Activated naive CD8-positive, alpha-beta T cell treated with anti-CD3 and anti-CD28 coated beads, Interleukin-2, amount 10 ng/mL, durations not matched to agents 7 days and 5 days (primary cell): ENCODE data around the gene CD72. TPM values are rescaled to one million over a fixed set of nuclear protein-coding genes. Genes with fewer than 3 reads are reported as not detected.
"Not testable (repeated sequence)": the region's sequence is repeated elsewhere in the genome, so short reads cannot be mapped to it uniquely, and the experiment has no call there.

Experiments
- ATAC-seq: fragments of 150-1000 bp; cut with Tn5 transposase; one replicate; pipeline ENCODE4 v1.10.0; 2021; ENCODE audit warnings: low read depth, moderate library complexity
- POLR2A ChIA-PET: fragments of 350-600 bp; sonication (Branson Sonifier 250); formaldehyde crosslinking; loops from one replicate; lab custom pipeline; 2021; ENCODE audit warnings: antibody characterized with exemption; lab: Charles Lee
- DNase-seq: peaks from one replicate; pipeline ENCODE4 v3.0.0; 2021
- H3K27ac Mint-ChIP-seq: one replicate; pipeline ENCODE4 v1.8.0; 2022; ENCODE audit warnings: mild to moderate bottlenecking, mixed read lengths
- H3K27me3 Mint-ChIP-seq: one replicate; pipeline ENCODE4 v1.8.0; 2022; ENCODE audit warnings: mild to moderate bottlenecking, moderate library complexity, mixed read lengths
- H3K36me3 Mint-ChIP-seq: one replicate; pipeline ENCODE4 v1.8.0; 2021; ENCODE audit warnings: mild to moderate bottlenecking, mixed read lengths
- H3K4me1 Mint-ChIP-seq: one replicate; pipeline ENCODE4 v1.8.0; 2021; ENCODE audit warnings: mixed read lengths
- H3K4me3 Mint-ChIP-seq: one replicate; pipeline ENCODE4 v1.8.0; 2022; ENCODE audit warnings: mild to moderate bottlenecking, moderate library complexity, mixed read lengths
- H3K9me3 Mint-ChIP-seq: one replicate; pipeline ENCODE4 v1.8.0; 2021; ENCODE audit warnings: mixed read lengths
- total RNA-seq, 2 experiments: library from RNA; stranded (reverse); gene quantifications; one replicate each; pipeline ENCODE4 v1.2.3, GENCODE V29; 2021

CD72 gene
- total RNA-seq, 2 experiments from 2014 or later, result 15.3 to 18.4 TPM

DNA sequence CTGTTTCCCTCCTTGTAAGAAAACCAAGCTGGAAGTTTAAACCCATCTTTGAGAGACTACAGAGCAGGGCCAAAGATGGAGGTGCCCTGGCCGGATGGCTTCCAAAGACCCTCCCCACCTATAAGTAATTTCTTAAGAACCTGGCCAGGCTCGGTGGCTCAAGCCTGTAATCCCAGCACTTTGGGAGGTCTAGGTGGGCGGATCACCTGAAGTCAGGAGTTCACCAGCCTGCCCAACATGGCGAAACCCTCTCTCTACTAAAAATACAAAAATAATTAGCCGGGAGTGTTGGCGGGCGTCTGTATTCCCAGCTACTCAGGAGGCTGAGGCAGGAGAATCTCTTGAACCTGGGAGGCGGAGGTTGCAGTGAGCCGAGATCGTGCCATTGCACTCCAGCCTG is 27.5 kb upstream of the CD72 start:
- Mint-ChIP-seq H3K36me3 (peaks cover 37% of the 10 kb centered on the region), H3K27ac (peak overlapping the region; percentile 90), H3K4me1 (peaks cover 44% of the 10 kb centered on the region), H3K4me3 (peak overlapping the region; percentile 87)
- H3K9me3 Mint-ChIP-seq, H3K27me3 Mint-ChIP-seq, ATAC-seq, DNase-seq: not testable (repeated sequence)
- POLR2A ChIA-PET, result interaction anchor here (0.7 to 9.1 kb wide), 12 partner anchors 15 to 168 kb away, joined by 3 to 214 read pairs (median 8); partner anchors contain the start of genes ARHGEF39, CCDC107, CD72 and CREB3

DNA sequence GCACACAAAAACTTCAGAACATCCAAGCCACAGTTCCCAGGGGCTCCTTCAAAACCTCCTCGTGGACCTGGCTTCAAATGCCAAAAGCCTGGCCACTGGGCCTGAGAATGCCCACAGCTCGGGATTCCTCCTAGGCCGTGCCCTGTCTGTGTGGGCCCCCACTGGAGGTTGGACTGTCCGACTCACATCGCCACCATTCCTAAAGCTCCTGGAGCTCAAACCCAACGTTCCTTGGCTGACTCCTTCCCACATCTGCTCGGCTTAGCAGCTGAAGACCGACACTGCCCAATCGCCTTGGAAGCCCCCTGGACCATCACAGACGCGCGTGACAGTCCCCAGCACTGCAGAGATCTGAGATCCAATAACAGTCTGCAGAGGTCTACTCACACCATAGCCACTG is 24.8 kb upstream of the CD72 start:
- peaks cover 2% of the 10 kb centered on the region for H3K9me3 Mint-ChIP-seq
- H3K4me1 Mint-ChIP-seq, result peaks cover 49% of the 10 kb centered on the region
- DNase-seq (no peak), ATAC-seq (no peak)
- no peak overlapping the region for H3K4me3 Mint-ChIP-seq
- no peak overlapping the region for H3K27ac Mint-ChIP-seq
- H3K27me3 Mint-ChIP-seq, result no peaks in the 10 kb centered on the region
- POLR2A ChIA-PET, result interaction anchor here (9.1 kb wide), 1 partner anchor 23 kb away, joined by 166 read pairs; the partner anchor contains the start of gene CD72
- H3K36me3 Mint-ChIP-seq, result peaks cover 35% of the 10 kb centered on the region

DNA sequence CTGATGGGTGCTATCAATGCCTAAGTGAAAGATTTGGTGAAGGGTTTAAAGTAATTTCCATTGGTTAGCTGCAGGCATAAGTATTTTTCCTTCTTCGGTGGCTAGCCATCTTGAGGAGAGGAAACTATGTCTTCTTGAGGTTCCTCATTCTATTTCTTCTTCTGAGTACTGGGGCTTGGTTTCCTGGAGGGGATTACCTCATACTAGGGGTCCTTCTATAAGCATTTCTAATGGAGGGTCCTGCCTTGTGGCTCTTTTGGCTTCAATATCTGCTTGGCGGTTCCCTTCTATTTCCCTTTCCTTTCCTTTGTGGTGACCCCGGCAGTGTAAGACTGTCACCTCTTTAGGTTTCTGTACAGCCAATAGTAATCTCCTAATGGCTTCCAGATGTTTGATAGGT is 23.3 kb upstream of the CD72 start:
- H3K27me3 Mint-ChIP-seq, DNase-seq, H3K9me3 Mint-ChIP-seq, ATAC-seq: not testable (repeated sequence)
- peaks cover 50% of the 10 kb centered on the region for H3K4me1 Mint-ChIP-seq
- H3K36me3 Mint-ChIP-seq, result peaks cover 40% of the 10 kb centered on the region
- peak overlapping the region; percentile 28 for H3K4me3 Mint-ChIP-seq
- peak overlapping the region; percentile 74 for H3K27ac Mint-ChIP-seq
- POLR2A ChIA-PET, result interaction anchor here (3.1 kb wide), 1 partner anchor 21 kb away, joined by 22 read pairs; no protein-coding TSS in a partner anchor

DNA sequence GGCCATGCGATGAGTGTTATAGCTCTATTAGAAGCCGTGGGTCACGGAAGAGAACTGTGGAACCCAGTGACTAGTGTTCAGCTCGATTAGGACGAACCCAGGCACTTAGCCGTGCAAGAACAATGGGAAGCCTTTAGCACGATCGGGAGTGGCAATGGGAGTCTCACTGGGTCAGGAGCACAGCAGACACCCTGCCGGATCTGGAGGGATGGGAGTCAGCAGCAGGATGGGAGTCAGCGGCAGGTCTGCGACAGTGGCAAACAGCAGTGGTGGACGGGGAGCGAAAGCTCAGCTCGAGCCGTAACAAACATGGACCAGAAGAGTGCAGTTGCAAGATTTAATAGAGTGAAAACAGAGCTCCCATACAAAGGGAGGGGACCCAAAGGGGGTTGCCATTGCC is 22.2 kb upstream of the CD72 start:
- H3K4me3 Mint-ChIP-seq, ATAC-seq, DNase-seq, H3K9me3 Mint-ChIP-seq, H3K27me3 Mint-ChIP-seq: not testable (repeated sequence)
- POLR2A ChIA-PET, result interaction anchor here (1.3 to 3.1 kb wide), 3 partner anchors 20 to 29 kb away, joined by 4 to 22 read pairs (median 5); no protein-coding TSS in a partner anchor
- H3K4me1 Mint-ChIP-seq, result peaks cover 58% of the 10 kb centered on the region
- H3K36me3 Mint-ChIP-seq, result peaks cover 41% of the 10 kb centered on the region
- peak overlapping the region; percentile 62 for H3K27ac Mint-ChIP-seq

DNA sequence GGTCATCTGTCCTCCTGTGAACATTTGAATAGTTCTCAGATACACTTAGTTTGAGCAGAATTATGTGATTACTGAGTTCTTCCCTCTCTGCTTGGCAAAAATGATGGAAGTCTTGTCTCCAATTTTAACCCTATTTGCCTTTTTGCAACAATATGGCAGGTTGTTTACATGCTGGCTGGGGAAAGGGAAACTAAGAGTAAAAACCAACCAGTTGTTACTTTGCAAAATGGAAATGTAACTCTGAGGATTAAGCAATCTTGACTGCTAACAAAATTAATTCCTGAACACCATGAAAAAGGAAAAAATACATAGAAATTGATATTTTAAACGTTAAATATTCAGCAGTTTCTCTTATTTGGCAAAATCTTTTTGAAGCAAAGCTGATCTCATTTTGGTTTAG is 21.4 kb upstream of the CD72 start:
- peaks cover 2% of the 10 kb centered on the region for H3K9me3 Mint-ChIP-seq
- H3K27ac Mint-ChIP-seq, result peak overlapping the region; percentile 87
- peak overlapping the region; percentile 56 for H3K4me3 Mint-ChIP-seq
- no peaks in the 10 kb centered on the region for H3K27me3 Mint-ChIP-seq
- ATAC-seq (peak; percentile 31), DNase-seq (no peak)
- H3K4me1 Mint-ChIP-seq, result peaks cover 55% of the 10 kb centered on the region
- POLR2A ChIA-PET, result interaction anchor here (0.7 to 3.1 kb wide), 8 partner anchors 7 to 1002 kb away, joined by 3 to 22 read pairs (median 4); partner anchors contain the start of gene SIGMAR1
- peaks cover 40% of the 10 kb centered on the region for H3K36me3 Mint-ChIP-seq

DNA sequence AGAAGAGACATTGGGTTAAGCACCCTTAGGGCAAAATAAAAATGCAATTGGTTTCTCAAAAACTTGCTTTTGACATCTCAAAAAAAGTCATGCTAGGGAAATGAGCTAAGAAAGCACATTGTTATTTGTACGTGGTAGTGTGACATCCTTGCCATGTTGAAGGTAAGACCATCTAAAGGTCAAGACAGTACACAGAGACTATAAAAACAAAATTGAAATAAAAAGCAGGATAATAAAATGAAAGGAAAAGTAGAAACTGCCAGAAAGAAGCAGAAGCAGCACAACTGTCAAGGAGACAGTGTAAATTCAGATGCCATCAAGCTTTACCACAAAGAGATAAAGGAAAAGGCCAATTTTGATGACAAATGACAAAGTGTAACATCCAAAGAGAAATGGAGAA is 21.0 kb upstream of the CD72 start:
- Mint-ChIP-seq H3K4me3 (peak overlapping the region; percentile 56), H3K36me3 (peaks cover 36% of the 10 kb centered on the region), H3K4me1 (peaks cover 51% of the 10 kb centered on the region), H3K27ac (peak overlapping the region; percentile 87)
- H3K27me3 Mint-ChIP-seq, H3K9me3 Mint-ChIP-seq, DNase-seq: not testable (repeated sequence)
- peak; percentile 63 for ATAC-seq
- POLR2A ChIA-PET, result interaction anchor here (0.7 to 3.1 kb wide), 7 partner anchors 8 to 1002 kb away, joined by 3 to 22 read pairs (median 3); partner anchors contain the start of gene SIGMAR1

DNA sequence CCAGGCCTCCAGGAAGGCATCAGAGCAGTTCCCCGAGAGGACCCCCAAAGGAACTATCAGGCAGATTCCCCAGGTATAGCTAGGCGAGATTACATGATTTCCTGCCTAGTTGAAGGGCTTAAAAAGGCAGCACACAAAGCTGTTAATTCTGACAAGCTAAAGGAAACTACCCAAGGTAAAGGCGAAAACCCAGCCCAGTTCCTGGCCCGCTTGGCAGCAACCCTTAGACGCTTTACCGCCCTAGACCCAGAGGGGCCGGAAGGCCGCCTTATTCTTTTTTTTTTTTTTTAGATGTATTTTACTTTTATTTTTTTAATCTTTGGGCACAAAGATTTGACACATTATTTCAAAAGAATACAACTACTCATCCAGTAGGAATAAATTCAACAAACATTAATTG is 20.5 kb upstream of the CD72 start:
- Mint-ChIP-seq H3K4me1 (peaks cover 51% of the 10 kb centered on the region), H3K27ac (peak overlapping the region; percentile 87), H3K36me3 (peaks cover 35% of the 10 kb centered on the region), H3K4me3 (peak overlapping the region; percentile 56)
- peak; percentile 81 for ATAC-seq
- DNase-seq, H3K27me3 Mint-ChIP-seq, H3K9me3 Mint-ChIP-seq: not testable (repeated sequence)
- POLR2A ChIA-PET, result interaction anchor here (0.6 to 3.1 kb wide), 9 partner anchors 8 to 1001 kb away, joined by 3 to 22 read pairs (median 4); partner anchors contain the start of genes SIGMAR1 and SIT1

DNA sequence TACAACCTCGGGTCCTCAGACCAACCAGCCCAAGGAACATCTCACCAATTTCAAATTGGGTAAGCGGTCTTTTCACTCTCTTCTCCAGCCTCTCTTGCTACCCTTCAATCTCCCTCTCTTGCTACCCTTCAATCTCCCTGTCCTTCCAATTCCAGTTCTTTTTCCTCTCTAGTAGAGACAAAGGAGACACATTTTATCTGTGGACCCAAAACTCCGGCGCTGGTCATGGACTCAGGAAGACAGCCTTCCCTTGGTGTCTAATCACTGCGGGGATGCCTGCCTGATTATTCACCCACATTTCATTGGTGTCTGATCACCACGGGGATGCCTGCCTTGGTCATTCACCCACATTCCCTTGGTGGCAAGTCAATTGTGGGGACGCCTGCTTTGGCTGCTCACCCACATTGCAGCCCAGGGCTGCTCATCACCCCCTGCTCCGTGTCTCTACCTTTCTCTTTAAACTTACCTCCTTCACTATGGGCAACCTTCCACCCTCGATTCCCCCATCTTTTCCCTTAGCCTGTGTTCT is 19.3 kb upstream of the CD72 start:
- DNase-seq, H3K4me3 Mint-ChIP-seq, H3K27ac Mint-ChIP-seq, H3K9me3 Mint-ChIP-seq, POLR2A ChIA-PET, H3K27me3 Mint-ChIP-seq, ATAC-seq: not testable (repeated sequence)
- peaks cover 43% of the 10 kb centered on the region for H3K4me1 Mint-ChIP-seq
- peaks cover 28% of the 10 kb centered on the region for H3K36me3 Mint-ChIP-seq

DNA sequence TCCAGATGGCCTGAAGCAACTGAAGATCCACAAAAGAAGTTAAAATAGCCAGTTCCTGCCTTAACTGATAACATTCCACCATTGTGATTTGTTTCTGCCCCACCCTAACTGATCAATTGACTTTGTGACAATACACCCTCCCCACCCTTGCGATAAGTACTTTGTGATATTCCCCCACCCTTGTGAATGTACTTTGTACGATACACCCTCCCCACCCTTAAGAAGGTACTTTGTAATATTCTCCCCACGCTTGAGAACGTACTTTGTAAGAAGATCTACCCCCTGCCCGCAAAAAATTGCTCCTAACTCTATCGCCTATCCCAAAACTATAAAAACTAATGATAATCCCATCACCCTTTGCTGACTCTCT is 18.6 kb upstream of the CD72 start:
- DNase-seq, H3K4me3 Mint-ChIP-seq, H3K27me3 Mint-ChIP-seq, H3K27ac Mint-ChIP-seq, ATAC-seq, H3K9me3 Mint-ChIP-seq: not testable (repeated sequence)
- Mint-ChIP-seq H3K36me3 (peaks cover 28% of the 10 kb centered on the region), H3K4me1 (peaks cover 43% of the 10 kb centered on the region)
- POLR2A ChIA-PET, result interaction anchor here (2.0 kb wide), 1 partner anchor 10 kb away, joined by 6 read pairs; no protein-coding TSS in a partner anchor

DNA sequence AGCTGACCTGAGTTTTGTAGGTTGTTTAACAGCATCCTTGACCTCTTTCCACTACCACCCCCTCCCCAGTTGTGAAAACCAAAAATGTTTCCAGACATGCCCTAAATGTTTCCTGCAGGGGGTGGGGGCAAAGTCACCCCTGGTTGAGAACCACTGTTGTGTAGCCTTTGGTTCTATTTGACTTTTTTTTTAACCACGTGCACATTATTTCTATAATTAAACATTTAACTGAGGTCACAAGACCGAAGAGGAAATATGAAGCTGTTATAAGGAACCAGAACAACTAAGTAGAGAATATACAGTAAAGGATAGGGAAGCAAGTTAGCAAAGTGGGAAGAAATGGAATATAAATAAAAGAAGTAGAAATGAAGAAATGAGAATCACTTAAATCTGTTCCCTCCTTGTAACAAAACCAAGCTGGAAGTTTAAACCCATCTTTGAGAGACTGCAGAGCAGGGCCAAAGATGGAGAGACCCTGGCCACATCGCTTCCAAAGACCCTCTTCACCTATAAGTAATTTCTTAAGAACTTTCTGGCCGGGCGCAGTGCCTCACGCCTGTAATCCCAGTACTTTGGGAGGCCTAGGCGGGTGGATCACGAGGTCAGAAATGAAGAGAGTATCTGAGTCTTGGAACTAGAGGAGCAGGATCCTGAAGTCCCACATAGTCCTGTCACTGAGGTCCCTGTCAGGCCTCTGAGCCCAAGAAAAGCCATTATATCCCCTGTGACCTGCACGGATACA is 18.1 kb upstream of the CD72 start:
- Mint-ChIP-seq H3K36me3 (peaks cover 24% of the 10 kb centered on the region), H3K27ac (peak overlapping the region; percentile 19), H3K9me3 (peaks cover 2% of the 10 kb centered on the region), H3K27me3 (no peaks in the 10 kb centered on the region), H3K4me3 (peak overlapping the region; percentile 7), H3K4me1 (peaks cover 39% of the 10 kb centered on the region)
- no peak for ATAC-seq
- no peak for DNase-seq
- POLR2A ChIA-PET, result interaction anchor here (0.7 to 2.0 kb wide), 3 partner anchors 11 to 13 kb away, joined by 3 to 6 read pairs (median 4); no protein-coding TSS in a partner anchor

DNA sequence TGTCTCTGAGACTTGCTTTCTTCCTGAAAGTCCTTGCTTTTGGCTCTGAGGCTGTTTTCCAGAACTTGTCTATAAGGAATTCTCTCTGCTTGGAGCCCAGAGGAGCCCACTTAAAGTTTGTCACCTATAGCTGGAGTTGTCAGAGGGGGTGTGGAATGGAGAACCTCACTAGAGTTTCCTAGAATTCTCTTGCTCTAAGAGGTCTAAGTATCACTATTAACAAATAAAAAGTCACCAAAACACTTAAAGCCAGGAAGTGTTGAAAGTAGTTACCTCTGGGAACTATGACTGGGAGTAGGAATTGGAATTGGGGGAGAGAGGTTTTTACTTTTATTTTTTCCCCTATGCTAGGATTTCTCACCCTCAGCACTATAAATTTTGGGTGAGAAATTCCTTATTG is 17.5 kb upstream of the CD72 start:
- Mint-ChIP-seq H3K27ac (no peak overlapping the region), H3K27me3 (no peaks in the 10 kb centered on the region), H3K36me3 (peaks cover 19% of the 10 kb centered on the region), H3K9me3 (peaks cover 2% of the 10 kb centered on the region), H3K4me3 (no peak overlapping the region), H3K4me1 (peaks cover 33% of the 10 kb centered on the region)
- POLR2A ChIA-PET, result interaction anchor here (0.7 to 2.0 kb wide), 5 partner anchors 10 to 31 kb away, joined by 3 to 6 read pairs (median 4); partner anchors contain the start of gene TESK1
- no peak for DNase-seq
- ATAC-seq, result no peak

DNA sequence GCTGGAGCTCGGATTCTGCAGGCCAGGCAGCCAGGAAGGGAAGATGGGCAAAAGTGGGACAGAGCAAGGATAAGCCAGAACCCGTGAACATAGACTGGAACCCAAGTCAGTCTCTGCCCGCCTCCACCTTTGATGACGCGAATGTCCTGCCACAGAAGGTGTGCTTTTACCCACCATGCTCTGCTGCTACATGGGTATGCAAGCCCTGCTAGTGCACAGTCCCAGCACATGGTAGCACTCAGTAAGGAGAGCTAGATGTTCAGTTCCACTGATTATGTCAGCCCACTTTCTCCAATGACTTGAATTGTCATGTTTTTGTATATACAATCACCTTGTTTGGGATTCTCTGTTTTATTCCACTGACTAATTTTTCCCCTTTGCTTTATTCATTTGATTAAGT is 11.4 kb upstream of the CD72 start:
- Mint-ChIP-seq H3K27me3 (no peaks in the 10 kb centered on the region), H3K4me1 (peaks cover 10% of the 10 kb centered on the region), H3K4me3 (no peak overlapping the region), H3K9me3 (no peaks in the 10 kb centered on the region), H3K27ac (peak overlapping the region; percentile 8), H3K36me3 (peaks cover 4% of the 10 kb centered on the region)
- POLR2A ChIA-PET, result interaction anchor here (0.6 to 2.5 kb wide), 3 partner anchors 10 to 43 kb away, joined by 3 to 14 read pairs (median 3); no protein-coding TSS in a partner anchor
- no peak for DNase-seq
- peak; percentile 18 for ATAC-seq

DNA sequence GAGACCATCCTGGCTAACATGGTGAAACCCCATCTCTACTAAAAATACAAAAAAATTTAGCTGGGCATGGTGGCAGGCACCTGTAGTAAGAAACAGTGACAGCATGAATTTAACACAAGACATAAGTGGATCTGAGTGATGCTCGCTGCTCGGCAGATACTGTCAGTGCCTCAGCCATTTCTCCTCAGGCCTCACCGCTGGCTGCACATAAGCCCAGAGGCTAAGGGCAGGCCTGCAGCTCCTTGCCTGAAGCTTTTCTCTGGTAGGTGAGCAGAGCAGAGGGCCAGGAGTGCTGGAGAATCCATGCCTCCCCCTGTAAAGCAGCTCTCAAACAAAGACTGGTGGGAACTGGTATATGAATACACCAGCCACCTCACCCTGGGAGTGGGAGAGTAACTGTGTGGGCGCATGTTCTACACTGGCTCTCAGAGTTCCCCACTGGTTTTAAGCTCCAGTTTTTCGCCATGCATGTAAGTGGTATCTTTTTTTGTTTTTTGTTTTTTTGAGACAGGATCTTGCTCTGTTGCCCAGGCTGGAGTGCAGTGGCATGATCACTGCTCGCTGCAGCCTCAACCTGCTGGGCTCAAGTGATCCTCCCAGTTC is 10.3 kb upstream of the CD72 start:
- peaks cover 4% of the 10 kb centered on the region for H3K36me3 Mint-ChIP-seq
- no peak overlapping the region for H3K27ac Mint-ChIP-seq
- H3K4me3 Mint-ChIP-seq, result no peak overlapping the region
- H3K9me3 Mint-ChIP-seq, result no peaks in the 10 kb centered on the region
- no peak for DNase-seq
- no peaks in the 10 kb centered on the region for H3K27me3 Mint-ChIP-seq
- POLR2A ChIA-PET, result interaction anchor here (1.4 to 2.5 kb wide), 2 partner anchors 9 to 18 kb away, joined by 3 to 14 read pairs; no protein-coding TSS in a partner anchor
- ATAC-seq, result no peak
- peaks cover 10% of the 10 kb centered on the region for H3K4me1 Mint-ChIP-seq
